Measurements from ENCODE around the gene NPHP1.
"Not testable (repeated sequence)": the region's sequence is repeated elsewhere in the genome, so short reads cannot be mapped to it uniquely, and the experiment has no call there.

NPHP1 gene

DNA sequence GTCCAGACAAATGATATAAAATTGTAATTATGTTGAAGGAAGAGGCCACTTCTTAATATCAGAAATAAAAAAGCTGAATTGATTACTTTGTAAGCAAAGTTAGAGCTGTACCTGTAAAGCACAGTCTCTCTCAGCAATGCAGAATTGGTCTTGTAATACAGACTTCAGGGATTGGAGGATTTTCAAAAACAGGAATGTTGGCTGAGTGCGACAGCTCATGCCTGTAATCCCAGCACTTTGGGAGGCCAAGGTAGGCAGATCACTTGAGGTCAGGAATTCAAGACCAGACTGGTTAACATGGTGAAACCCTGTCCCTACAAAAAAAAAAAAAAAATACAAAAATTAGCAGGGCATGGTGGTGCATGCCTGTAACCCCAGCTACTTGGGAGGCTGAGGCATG is 17.8 kb upstream of the NPHP1 start:
- not testable (repeated sequence) for H3K4me1 ChIP-seq (ENCODE audit: insufficient read depth, low read length, poor library complexity, severe bottlenecking); H3K9ac ChIP-seq (ENCODE audit: low read depth, low read length, poor library complexity, severe bottlenecking); H4K20me1 ChIP-seq (ENCODE audit: insufficient read depth, low read length, poor library complexity, severe bottlenecking); H3F3A ChIP-seq (ENCODE audit: low read depth); H3K36me3 ChIP-seq (ENCODE audit: insufficient read depth, low read length); H3K4me3 ChIP-seq (ENCODE audit: low read length, poor library complexity, severe bottlenecking); H3K4me2 ChIP-seq (ENCODE audit: low read depth, low read length, poor library complexity, severe bottlenecking); H2AFZ ChIP-seq (ENCODE audit: low read length); H3K79me2 ChIP-seq (ENCODE audit: insufficient read depth, low read length); H3K9me2 ChIP-seq (replicated peaks; ENCODE audit: low read depth, low read length); H3K9me3 ChIP-seq (ENCODE audit: insufficient read depth, low read depth, low read length)
- H3K27me3 ChIP-seq (ENCODE audit: insufficient read depth, low read length, poor library complexity, severe bottlenecking) = peaks cover 43% of the 10 kb centered on the region

DNA sequence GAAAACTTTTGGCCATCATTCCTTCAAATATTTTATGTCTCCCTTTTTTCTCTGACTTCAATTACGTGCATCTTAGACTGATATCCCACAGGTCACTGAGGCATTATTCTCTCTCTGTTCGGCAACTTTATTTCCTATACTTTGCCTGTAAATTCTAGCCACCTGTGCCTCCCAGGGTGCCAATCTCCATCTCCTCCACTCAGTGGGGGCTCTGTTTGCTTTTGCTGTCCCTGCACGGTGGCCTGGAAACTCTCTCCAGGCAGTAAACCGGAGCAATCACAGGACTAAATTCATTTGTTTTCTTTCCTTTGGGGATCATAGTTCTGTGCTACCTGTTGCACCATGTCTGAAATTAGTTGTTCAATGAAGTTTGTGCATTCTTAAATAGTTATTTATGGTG is 17.1 kb upstream of the NPHP1 start:
- TF ChIP-seq, protein P1, sequence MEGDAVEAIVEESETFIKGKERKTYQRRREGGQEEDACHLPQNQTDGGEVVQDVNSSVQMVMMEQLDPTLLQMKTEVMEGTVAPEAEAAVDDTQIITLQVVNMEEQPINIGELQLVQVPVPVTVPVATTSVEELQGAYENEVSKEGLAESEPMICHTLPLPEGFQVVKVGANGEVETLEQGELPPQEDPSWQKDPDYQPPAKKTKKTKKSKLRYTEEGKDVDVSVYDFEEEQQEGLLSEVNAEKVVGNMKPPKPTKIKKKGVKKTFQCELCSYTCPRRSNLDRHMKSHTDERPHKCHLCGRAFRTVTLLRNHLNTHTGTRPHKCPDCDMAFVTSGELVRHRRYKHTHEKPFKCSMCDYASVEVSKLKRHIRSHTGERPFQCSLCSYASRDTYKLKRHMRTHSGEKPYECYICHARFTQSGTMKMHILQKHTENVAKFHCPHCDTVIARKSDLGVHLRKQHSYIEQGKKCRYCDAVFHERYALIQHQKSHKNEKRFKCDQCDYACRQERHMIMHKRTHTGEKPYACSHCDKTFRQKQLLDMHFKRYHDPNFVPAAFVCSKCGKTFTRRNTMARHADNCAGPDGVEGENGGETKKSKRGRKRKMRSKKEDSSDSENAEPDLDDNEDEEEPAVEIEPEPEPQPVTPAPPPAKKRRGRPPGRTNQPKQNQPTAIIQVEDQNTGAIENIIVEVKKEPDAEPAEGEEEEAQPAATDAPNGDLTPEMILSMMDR (conservative IDR thresholded peaks at IDR 0.05; ENCODE audit: low read length) = no peak
- TF ChIP-seq EZH2phosphoT487 (IDR thresholded peaks at IDR 0.05; ENCODE audit: borderline replicate concordance) = no peak
- Histone ChIP-seq H3K4me2 (ENCODE audit: low read depth, low read length, poor library complexity, severe bottlenecking) (no peak overlapping the region), H3K4me1 (ENCODE audit: insufficient read depth, low read length, poor library complexity, severe bottlenecking) (no peaks in the 10 kb centered on the region), H3K27me3 (ENCODE audit: insufficient read depth, low read length, poor library complexity, severe bottlenecking) (peaks cover 49% of the 10 kb centered on the region), H4K20me1 (ENCODE audit: insufficient read depth, low read length, poor library complexity, severe bottlenecking) (no peaks in the 10 kb centered on the region), H3K4me3 (ENCODE audit: low read length, poor library complexity, severe bottlenecking) (no peak overlapping the region), H2AFZ (ENCODE audit: low read length) (no peak overlapping the region), H3K9me3 (ENCODE audit: insufficient read depth, low read depth, low read length) (no peaks in the 10 kb centered on the region), H3K9ac (ENCODE audit: low read depth, low read length, poor library complexity, severe bottlenecking) (no peak overlapping the region), H3K79me2 (ENCODE audit: insufficient read depth, low read length) (no peaks in the 10 kb centered on the region), H3K9me2 (replicated peaks; ENCODE audit: low read depth, low read length) (no peaks in the 10 kb centered on the region), H3F3A (ENCODE audit: low read depth) (no peaks in the 10 kb centered on the region), H3K36me3 (ENCODE audit: insufficient read depth, low read length) (no peaks in the 10 kb centered on the region)

DNA sequence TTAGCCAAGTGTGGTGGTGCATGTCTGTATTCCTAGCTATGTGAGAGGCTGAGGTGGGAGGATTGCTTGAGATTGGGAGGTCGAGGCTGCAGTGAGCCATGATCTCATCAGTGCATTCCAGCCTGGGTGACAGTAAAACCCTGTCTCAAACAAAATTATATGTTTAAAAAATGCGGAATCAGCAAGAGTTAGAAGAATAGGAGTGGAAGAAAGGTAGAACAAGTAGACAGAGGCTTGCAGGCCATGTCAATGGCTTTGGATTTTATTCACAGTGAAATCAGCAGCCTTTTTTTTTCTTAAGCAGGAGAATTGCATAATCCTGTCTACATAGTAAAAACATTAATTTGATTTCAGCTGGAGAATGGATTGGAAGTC is 15.4 kb upstream of the NPHP1 start:
- no peaks in the 10 kb centered on the region for H3K79me2 ChIP-seq (ENCODE audit: insufficient read depth, low read length)
- H3K36me3 ChIP-seq (ENCODE audit: insufficient read depth, low read length) = no peaks in the 10 kb centered on the region
- H3K9ac ChIP-seq (ENCODE audit: low read depth, low read length, poor library complexity, severe bottlenecking) = no peak overlapping the region
- no peaks in the 10 kb centered on the region for H3F3A ChIP-seq (ENCODE audit: low read depth)
- no peaks in the 10 kb centered on the region for H4K20me1 ChIP-seq (ENCODE audit: insufficient read depth, low read length, poor library complexity, severe bottlenecking)
- TF ChIP-seq, protein P1 (conservative IDR thresholded peaks at IDR 0.05; ENCODE audit: low read length) = no peak
- no peak for TF ChIP-seq EZH2phosphoT487 (IDR thresholded peaks at IDR 0.05; ENCODE audit: borderline replicate concordance)
- H3K9me2 ChIP-seq (replicated peaks; ENCODE audit: low read depth, low read length) = no peaks in the 10 kb centered on the region
- H2AFZ ChIP-seq (ENCODE audit: low read length) = no peak overlapping the region
- H3K4me2 ChIP-seq (ENCODE audit: low read depth, low read length, poor library complexity, severe bottlenecking) = no peak overlapping the region
- no peaks in the 10 kb centered on the region for H3K9me3 ChIP-seq (ENCODE audit: insufficient read depth, low read depth, low read length)
- H3K4me1 ChIP-seq (ENCODE audit: insufficient read depth, low read length, poor library complexity, severe bottlenecking) = no peaks in the 10 kb centered on the region
- peaks cover 62% of the 10 kb centered on the region for H3K27me3 ChIP-seq (ENCODE audit: insufficient read depth, low read length, poor library complexity, severe bottlenecking)
- H3K4me3 ChIP-seq (ENCODE audit: low read length, poor library complexity, severe bottlenecking) = no peak overlapping the region

DNA sequence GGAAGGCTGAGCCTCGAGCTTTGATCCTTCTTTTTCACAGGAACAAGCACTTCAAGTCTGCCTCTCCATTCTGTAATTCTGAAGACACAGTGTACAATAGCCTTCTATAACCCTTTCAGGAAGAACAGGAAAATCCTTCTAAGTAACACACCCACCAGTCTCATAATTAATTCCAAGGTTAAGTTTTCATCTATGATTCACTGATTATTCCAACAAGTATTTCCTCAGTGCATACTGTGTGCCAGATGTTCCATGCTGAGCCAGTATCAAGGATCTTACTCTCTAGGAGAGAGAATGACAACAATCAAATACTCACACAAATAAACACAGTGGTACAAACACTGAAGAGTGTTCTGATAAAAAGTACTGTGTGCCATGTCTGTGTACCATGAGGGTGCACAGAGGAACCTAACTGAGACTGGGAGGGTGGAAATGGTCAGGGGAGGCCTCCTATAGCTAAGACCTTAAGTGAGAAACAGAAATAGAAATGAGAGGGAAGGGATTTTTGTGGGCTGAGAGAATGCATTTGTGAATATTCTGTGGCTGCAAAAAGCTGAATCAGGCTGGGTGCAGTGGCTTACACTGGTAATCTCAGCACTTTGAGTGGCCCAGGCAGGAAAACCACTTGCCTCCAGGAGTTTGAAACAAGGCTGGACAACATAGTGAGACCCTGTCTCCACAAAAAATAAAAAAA is 14.8 kb upstream of the NPHP1 start:
- Histone ChIP-seq H2AFZ (ENCODE audit: low read length) (no peak overlapping the region), H3K9me2 (replicated peaks; ENCODE audit: low read depth, low read length) (no peaks in the 10 kb centered on the region), H4K20me1 (ENCODE audit: insufficient read depth, low read length, poor library complexity, severe bottlenecking) (no peaks in the 10 kb centered on the region), H3K9ac (ENCODE audit: low read depth, low read length, poor library complexity, severe bottlenecking) (no peak overlapping the region), H3K36me3 (ENCODE audit: insufficient read depth, low read length) (no peaks in the 10 kb centered on the region), H3F3A (ENCODE audit: low read depth) (no peaks in the 10 kb centered on the region), H3K79me2 (ENCODE audit: insufficient read depth, low read length) (no peaks in the 10 kb centered on the region), H3K4me2 (ENCODE audit: low read depth, low read length, poor library complexity, severe bottlenecking) (no peak overlapping the region), H3K9me3 (ENCODE audit: insufficient read depth, low read depth, low read length) (no peaks in the 10 kb centered on the region), H3K4me3 (ENCODE audit: low read length, poor library complexity, severe bottlenecking) (no peak overlapping the region), H3K27me3 (ENCODE audit: insufficient read depth, low read length, poor library complexity, severe bottlenecking) (peaks cover 67% of the 10 kb centered on the region), H3K4me1 (ENCODE audit: insufficient read depth, low read length, poor library complexity, severe bottlenecking) (no peaks in the 10 kb centered on the region)
- TF ChIP-seq, protein P1 (conservative IDR thresholded peaks at IDR 0.05; ENCODE audit: low read length) = no peak
- no peak for TF ChIP-seq EZH2phosphoT487 (IDR thresholded peaks at IDR 0.05; ENCODE audit: borderline replicate concordance)

DNA sequence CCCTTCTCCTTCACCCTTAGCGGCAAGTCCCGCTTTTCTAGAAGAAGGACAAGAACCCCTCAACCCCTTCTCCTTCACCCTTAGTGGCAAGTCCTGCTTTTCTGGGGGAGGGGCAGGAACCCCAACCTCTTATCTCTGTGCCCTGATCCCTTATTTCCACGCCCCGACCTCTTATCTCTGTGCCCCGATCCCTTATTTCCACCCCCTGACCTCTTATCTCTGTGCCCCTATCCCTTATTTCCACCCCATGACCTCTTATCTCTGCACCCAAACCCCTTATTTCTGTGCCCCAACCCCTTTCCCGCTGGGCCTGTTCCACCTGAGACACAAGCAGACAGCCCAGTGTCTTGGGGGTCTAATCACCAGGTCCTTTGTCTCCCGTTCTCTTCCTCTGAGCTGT is 14.1 kb upstream of the NPHP1 start:
- H4K20me1 ChIP-seq (ENCODE audit: insufficient read depth, low read length, poor library complexity, severe bottlenecking); H3K36me3 ChIP-seq (ENCODE audit: insufficient read depth, low read length); H3K4me1 ChIP-seq (ENCODE audit: insufficient read depth, low read length, poor library complexity, severe bottlenecking); H2AFZ ChIP-seq (ENCODE audit: low read length); H3K9me3 ChIP-seq (ENCODE audit: insufficient read depth, low read depth, low read length); H3F3A ChIP-seq (ENCODE audit: low read depth); H3K4me3 ChIP-seq (ENCODE audit: low read length, poor library complexity, severe bottlenecking); H3K4me2 ChIP-seq (ENCODE audit: low read depth, low read length, poor library complexity, severe bottlenecking); H3K9ac ChIP-seq (ENCODE audit: low read depth, low read length, poor library complexity, severe bottlenecking); H3K79me2 ChIP-seq (ENCODE audit: insufficient read depth, low read length); H3K9me2 ChIP-seq (replicated peaks; ENCODE audit: low read depth, low read length): not testable (repeated sequence)
- H3K27me3 ChIP-seq (ENCODE audit: insufficient read depth, low read length, poor library complexity, severe bottlenecking) = peaks cover 67% of the 10 kb centered on the region
